Loucy (cell line): ENCODE data around the gene BCAS3.

Source experiments
- EZH2phosphoT487 ChIP-seq: fragments of 200-600 bp; IDR thresholded peaks from 2 replicates; pipeline ENCODE4 v1.6.1; 2018; ENCODE audit warnings: antibody characterized with exemption, mild to moderate bottlenecking, moderate library complexity, borderline replicate concordance
- TF ChIP-seq, protein P1 (sequence below): fragments of 200-600 bp; sonication (generic); conservative IDR thresholded peaks from 2 replicates; pipeline ENCODE4 v1.5.1; 2014; ENCODE audit warnings: mild to moderate bottlenecking, antibody characterized with exemption, low read length

GRCh38 chr17:61129267-61130254 is 451.9 kb downstream of the BCAS3 start:
- TF ChIP-seq, protein P1, sequence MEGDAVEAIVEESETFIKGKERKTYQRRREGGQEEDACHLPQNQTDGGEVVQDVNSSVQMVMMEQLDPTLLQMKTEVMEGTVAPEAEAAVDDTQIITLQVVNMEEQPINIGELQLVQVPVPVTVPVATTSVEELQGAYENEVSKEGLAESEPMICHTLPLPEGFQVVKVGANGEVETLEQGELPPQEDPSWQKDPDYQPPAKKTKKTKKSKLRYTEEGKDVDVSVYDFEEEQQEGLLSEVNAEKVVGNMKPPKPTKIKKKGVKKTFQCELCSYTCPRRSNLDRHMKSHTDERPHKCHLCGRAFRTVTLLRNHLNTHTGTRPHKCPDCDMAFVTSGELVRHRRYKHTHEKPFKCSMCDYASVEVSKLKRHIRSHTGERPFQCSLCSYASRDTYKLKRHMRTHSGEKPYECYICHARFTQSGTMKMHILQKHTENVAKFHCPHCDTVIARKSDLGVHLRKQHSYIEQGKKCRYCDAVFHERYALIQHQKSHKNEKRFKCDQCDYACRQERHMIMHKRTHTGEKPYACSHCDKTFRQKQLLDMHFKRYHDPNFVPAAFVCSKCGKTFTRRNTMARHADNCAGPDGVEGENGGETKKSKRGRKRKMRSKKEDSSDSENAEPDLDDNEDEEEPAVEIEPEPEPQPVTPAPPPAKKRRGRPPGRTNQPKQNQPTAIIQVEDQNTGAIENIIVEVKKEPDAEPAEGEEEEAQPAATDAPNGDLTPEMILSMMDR = no peak
- TF ChIP-seq EZH2phosphoT487 = no peak
